A204.1 (cell line): ENCODE data around the gene TBC1D16.
"Not testable (repeated sequence)": the region's sequence is repeated elsewhere in the genome, so short reads cannot be mapped to it uniquely, and the experiment has no call there.

Experiments used
- FAIRE-seq: peaks from 2 replicates; lab custom pipeline; 2012; peaks lifted over from hg19 to GRCh38; lab: Jason Lieb, UNC

TBC1D16 gene

DNA sequence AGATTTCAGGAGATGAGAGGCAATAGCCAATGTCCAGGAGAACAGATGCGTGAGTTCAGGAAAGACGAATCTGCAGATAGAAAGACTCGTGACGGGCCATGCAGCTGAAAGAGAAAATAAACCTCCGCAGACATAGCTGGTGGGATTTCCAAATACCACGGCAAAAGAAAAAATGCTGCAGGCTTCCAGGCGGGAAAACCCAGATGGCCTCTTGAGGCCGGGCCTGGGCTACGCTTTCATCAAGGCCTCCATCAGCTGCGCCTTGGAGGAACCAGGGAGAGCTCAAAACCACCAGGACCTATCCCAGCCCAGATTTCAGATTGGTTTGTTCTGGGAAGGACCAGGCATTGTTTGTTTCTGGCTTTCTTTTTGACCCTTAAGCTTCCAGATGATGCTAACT lies 17.4 kb upstream of the TBC1D16 start:
- FAIRE-seq: no peak

DNA sequence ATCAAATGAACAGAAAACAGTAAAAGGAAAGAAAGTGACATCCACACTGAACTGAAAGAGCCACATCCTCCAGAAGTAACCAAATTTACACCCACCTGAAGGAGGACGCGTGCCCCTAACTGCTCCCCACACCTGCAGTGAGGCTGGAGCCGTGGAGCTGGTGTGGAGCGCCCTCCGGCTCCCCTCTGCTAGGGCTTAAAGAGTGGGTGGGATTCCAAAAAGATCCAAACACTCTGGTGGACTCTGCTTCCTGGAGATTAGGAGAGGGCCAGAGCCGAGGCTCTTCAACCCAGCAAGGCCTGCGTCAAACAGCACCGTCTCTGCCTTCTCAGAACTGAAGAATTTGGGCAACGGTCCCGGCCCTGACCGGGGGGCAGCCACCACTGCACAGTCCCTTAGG lies 16.0 kb upstream of the TBC1D16 start:
- no peak for FAIRE-seq

DNA sequence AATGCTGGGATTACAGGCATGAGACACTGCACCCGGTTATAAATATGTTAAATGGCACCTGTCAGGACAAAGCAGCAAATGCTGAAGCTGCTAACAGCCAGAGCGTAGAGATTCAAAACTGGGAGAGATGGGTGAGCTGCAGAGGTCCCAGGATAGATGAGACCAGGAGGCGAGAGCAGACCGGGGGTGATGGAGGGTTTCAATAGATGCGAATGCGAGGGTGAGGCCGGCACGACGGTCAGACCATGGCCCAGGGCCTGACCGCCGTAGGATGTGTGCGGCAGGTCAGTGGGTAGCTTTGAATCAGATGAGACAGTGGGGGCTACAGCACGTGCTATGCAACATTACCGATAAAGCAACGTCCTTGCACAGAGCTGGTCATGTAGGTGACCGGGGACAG lies 15.0 kb upstream of the TBC1D16 start:
- no peak for FAIRE-seq

DNA sequence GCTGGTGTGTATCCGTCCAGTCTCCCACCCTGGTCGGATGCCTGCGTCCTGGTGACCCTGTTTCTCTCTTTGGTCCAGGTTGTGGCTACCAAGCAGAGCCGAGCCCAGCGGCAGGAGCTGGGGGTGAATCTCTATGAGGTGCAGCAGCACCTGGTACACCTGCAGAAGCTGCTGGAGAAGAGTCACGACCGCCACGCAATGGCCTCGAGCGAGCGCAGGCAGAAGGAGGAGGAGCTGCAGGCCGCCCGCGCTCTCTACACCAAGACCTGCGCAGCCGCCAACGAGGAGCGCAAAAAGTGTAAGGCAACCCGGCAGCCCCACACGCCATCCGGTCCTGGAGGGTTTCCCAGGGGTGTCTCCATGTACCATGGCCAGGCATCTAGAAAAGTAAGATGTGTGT lies 14.3 kb upstream of the TBC1D16 start:
- no peak for FAIRE-seq

DNA sequence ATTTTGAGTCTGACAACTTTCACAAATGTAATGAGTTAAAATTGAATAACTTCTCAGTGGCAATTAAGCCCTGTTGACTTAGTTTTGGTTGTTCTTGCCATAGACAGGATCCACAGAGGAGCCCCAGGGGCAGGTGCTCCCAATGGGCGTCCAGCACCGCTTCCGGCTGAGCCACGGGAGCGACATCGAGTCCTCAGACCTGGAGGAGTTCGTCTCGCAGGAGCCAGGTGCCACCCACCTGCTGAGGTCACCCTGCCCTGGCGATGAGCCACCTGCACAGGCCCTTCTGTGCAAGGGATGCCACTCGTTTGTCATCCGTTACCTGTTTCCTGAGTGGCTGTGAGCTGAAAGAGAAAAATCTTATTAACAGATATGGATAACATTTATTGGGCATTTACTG lies 11.5 kb upstream of the TBC1D16 start:
- FAIRE-seq: no peak

DNA sequence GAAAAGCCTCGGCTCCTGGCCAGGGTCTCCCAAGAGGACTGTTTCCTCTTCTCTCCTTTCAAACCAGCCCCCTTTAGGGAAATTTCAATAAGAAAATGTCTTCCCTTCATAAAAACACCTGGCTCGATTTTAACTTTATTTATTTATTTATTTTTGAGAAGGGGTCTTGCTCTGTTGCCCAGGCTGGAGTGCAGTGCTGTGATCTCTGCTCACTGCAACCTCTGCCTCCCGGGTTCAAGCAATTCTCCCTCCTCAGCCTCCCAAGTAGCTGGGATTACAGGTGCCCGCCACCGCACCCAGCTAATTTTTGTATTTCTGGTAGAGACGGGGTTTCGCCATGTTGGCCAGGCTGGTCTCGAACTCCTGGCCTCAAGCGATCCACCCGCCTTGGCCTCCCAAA lies 11.0 kb upstream of the TBC1D16 start:
- not testable (repeated sequence) for FAIRE-seq

DNA sequence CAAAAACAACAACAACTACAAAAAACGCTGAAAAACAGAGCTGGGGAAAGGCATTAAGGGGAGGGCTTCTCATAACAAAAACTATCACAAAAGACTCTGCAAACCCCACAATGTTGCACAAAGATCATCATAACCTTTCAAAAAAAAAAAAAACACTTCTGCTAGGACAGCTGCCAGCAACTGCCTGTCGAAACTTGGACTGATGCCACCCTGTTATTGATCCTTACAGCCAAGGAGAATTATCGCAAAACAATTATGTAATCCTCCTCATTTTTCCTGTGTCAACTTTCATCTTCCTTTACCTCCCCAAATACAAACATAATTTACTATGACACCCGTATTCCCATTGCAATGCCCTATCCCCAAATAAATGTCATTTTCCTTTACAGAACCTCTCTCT lies 10.0 kb upstream of the TBC1D16 start:
- FAIRE-seq: no peak

DNA sequence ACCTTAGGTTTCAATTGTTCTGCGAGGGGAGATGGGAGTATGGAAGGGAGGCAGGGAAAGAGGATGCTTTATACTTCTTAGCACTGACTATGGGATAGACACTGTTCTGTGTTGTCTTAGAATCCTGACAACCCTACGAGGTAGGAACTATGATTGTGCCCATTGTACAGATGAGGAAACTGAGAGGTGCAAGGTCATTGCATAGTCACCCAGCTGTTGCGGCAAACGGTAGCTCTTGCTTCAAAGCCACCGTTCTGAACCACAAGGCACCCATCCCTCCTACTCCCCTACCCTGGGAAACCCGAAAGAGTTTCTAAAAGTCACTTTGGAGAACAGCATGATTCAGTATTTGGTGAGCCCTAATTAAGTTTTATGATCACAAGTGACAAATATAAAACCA lies 8.3 kb upstream of the TBC1D16 start:
- no peak for FAIRE-seq

DNA sequence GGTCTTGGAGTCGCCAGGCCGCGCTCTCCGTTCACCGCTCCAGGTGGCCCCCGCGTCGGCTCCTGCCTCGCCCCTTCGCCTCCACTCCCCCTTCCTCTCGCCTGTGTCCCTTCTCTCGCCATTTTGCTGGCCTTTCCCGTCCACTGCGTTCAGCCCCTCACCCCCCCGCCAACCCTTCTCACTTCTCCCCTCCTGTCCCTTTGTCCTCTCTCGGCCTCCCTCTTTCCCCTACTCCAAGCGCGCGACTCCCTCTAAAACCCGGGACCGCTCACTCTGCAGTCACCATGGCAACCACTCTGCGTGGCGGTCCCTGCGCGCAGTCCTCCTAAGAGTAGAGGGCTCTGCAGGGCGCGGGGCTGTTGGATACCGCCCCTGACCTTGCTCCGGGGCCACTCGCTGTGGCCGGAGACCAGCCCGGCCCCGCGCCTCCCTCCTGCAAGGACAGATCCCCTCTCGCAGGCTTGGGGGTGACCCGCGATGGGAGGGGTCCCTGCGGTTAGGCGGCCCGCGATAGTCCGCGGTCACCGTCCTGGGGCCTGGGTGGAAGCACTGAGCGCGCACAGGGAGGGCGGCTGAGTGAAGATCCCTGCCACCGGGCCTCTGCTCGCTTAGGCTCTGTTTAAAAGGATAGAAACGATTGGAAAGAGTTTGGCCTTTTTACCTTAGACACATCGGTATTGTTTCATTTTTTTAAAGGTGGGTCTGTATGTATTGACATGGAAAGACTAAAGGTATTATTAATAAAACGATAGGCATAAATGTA lies 1.2 kb upstream of the TBC1D16 start:
- FAIRE-seq: no peak

DNA sequence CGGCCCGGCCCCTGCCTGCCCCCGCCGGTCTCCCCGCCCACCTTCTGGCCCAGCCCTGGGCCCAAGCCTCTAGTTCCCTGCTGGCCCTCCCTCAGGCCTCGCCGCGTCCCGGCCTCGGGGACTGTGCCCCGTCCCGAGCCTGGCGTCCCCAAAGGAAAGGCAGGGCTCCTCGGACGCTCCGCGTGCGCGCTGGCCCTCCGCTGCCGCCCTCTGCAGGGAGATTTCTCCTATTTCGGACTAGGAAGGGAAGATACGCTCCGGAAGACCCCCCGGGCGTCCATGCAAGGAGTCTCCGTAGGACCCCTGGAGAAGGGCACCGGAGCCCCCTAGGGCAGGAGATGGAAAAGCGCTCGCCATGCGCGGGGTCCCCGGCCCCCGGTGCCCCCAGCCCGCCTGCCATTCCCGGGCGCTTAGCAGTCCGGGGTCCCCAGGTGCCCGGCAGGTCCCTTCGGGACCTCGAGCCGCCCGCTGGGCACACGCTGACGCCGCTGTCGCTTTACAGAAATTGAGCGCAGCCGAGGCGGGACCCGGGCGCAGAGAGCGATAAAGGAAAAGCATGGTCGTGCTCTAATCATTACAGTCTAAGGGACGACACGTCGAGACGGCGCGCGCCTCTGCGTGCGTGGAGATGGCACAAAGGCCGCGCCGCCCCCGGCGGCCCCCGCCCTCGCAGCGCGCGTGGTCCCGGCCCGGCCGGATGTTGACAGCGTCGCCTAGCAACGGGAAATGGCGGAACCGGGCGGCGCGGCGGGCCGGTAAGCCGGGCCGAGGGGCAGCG lies 454 bp upstream of the TBC1D16 start, which contains the start of gene CCDC40:
TSS of gene CCDC40 (plus strand) at position 706 of the 778 bp plus-strand sequence. CDS start at position 727, 21 bp downstream.
- no peak for FAIRE-seq

DNA sequence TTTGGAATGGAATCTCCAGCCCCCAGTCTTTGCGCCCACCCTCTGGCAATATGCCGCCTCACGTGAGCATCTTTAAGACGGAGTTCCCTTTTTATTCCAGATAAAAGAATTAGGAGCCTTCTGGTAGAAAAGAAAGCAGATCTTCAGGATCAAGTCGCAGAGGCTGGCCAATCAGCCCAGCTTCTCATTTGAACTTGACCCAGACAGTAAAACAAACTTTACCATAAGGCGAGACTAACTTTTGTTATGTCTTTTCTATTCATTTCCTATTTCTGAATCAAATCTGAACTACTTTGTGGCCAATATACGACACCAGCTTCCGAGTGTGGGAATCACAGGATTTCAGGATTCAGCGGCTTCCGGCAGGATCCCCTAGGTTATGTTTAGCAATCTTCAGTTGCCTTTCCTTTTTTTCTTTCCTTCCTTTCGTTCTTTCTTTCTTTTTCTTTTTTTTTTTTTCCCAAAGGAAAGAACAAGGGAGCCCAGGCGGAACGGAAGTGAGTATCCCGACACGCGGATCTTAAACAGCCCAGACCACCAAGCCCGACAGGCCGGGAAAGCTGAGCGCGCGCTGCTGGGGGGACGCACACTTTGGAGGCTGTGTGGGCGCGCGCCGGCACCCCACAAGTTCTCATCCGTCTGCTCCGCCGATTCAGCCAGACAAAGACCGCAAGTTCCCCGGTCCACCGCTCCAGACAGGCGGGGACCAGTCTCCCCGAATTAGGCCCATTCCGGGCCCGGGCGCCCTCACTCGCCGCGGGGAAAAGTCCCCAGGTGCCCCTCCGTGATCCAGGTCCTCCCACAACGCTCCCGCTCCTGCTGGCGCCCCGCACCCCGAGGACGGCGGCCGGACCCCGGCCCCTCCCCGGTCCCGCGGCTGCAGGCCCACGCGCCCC lies 633 bp downstream of the TBC1D16 start:
- no peak for FAIRE-seq

DNA sequence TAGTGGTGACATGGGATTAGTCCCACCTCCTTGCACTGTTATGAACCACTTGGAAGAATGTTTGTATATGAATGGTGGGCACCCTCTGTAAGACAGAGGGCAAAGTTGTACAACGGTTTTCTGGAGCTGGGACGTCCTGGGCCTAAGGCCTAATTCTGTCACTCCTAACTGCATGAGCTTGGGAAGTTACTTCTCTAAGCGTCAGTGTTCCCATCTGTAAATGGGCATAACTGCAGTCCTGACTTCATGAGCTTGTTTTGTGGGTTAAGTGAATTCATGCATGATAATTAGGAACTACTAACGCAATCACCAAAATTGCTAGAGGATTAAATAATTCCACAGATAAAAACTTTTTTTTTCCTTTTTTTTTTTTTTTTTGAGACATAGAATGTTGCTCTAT lies 1.8 kb downstream of the TBC1D16 start:
- FAIRE-seq: no peak

DNA sequence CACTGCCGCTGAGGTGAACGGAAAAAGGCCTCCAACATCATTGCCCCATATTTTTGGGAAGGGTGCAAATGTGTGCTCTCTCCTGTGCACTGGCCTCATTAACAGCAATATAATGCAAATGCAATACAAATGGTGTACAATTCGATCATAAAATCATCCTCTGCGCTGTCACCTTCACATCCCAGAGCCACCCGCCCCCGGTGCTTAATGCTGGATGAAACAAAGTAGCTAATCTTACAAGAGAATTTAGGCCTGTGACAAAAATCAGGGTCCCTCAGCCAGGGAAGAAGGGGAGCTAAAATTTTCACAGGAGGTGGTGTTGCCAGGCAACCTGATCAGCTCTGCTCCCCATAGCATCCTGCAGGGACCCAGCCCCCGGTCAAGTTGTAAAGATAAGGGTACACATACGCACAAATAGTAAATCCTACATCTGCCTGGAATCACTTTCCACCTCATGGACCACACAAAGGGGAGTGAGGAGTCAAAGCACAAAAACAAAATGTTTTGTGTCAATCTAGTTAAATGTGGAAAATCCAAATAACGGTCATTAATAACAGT lies 3.0 kb downstream of the TBC1D16 start:
- FAIRE-seq: no peak

DNA sequence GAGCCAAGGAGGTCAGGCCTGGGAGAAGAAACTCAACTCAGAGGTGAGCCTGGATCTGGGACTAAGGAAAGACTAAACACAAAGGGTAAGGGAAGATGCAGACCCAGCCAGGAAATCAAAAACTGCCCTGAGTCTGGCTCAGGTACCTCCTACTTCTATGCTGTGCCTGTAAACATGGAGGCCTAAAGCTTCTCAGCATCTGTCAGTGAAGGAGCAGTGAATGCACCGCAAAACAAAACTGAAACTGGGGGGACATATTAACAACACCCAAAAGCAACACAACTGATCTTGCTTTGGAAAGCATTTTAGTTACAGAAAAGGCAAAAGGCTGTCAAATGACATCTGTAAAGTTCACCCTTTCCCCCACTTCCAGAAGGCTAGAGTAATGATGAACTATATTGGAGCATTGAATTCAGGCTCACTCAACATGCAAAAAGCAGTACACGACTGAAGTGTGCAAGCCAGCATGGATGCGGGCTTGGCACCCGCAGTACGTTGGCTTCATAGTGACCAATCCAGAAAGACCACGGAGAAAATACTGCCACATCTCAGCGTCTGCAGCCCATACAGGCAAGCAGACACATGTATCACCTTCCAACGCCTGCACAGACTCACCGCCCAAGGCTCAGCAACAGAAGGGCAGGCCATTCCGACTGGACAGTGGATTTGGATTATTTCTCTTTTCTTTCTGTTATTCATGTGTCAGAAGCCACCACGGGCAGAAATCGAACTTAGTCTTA lies 3.8 kb downstream of the TBC1D16 start:
- FAIRE-seq: no peak

DNA sequence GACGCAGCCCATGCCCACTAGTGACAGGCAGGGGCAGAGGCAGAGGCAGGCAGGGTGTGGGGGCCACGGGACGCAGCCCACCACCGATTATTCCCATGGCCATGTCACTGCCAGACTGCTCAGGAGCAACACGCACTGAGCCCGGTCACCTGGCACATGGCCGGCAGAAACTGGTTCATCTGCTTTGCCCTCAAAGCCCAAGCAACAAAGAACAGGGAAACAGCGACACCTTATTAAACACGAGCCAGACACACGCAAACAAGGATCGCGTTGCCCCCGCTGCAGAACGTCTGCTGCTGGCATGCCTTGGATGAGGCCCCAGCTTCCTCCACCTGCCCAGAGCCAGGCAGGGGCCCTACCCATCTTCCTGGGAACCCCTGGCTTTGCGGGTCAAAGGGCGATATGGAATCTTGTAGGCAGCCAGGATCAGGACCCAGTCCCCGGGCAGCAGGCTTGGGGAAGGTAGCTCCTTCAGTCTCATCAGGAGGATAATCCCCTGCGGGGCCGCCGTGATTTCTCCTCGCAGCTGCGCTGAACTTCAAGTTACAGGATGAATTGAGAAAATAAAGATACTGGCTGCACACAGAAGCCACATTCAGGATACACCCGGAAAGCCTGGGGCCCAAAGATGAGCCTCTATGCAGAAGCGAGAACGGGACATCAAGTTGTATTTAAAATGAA lies 4.8 kb downstream of the TBC1D16 start:
- FAIRE-seq: no peak

DNA sequence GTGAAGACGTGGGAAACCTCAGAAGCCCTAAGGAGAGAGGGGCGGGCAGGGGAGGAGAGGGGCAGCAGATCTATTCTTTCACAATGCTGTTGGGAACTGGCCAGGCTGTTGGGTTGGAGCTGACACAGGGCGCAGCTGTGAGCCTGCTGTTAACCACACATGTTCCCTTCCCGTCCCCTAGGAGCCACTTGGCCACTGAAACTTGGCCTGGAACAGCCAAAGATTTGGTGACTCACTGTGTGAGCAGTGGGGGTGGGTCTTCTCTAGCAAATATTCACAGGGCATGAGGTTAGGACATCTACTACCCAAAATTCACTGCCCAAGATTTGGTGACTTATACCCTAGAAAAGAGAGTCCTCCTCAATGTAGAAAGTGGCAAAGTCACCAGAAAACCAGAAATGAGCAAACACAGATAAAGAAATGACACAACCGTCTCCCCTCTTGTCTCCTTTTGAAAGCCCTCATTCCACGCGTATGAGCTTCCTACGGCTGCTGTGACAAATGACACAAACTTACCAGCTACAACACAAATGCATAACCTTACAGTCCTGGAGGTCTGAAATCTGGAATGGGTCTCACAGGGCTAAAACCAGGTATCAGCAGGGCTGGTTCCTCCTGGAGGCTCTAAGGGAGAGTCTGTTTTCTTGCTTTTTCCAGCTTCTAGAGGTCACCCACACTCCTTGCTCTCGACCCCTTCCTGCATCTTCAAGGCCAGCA lies 6.3 kb downstream of the TBC1D16 start:
- no peak for FAIRE-seq

DNA sequence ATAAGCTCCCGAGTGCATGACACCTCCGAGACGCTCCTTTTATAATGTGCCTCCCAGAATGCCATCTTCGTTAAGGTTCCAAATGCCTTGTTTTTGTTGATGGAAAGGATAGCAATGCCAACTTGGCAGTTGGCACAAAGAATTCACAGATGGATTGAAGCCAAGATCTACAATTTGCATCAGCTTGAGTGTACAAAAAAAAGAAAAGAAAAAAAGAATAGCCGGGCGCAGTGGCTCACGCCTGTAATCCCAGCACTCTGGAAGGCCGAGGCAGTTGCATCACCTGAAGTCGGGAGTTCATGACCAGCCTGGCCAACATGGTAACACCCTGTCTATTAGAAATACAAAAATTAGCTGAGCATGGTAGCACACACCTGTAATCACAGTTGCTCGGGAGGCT lies 7.6 kb downstream of the TBC1D16 start:
- FAIRE-seq: no peak

DNA sequence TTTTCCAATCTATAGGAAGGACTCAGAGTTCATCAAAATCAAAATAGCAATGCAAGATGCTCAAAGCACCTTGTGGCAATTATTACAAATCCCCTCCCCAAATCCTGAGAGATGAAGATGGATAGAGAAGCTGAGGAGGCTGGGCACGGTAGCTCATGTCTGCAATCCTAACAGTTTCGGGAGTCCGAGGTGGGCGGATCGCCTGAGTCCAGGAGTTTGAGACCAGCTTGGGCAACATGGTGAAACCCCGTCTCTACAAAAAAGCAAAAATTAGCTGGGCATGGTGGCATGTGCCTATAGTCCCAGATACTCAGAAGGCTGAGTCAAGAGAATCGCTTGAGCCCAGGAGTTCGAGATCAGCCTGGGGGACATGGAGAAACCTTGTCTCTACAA lies 8.6 kb downstream of the TBC1D16 start:
- FAIRE-seq: no peak

DNA sequence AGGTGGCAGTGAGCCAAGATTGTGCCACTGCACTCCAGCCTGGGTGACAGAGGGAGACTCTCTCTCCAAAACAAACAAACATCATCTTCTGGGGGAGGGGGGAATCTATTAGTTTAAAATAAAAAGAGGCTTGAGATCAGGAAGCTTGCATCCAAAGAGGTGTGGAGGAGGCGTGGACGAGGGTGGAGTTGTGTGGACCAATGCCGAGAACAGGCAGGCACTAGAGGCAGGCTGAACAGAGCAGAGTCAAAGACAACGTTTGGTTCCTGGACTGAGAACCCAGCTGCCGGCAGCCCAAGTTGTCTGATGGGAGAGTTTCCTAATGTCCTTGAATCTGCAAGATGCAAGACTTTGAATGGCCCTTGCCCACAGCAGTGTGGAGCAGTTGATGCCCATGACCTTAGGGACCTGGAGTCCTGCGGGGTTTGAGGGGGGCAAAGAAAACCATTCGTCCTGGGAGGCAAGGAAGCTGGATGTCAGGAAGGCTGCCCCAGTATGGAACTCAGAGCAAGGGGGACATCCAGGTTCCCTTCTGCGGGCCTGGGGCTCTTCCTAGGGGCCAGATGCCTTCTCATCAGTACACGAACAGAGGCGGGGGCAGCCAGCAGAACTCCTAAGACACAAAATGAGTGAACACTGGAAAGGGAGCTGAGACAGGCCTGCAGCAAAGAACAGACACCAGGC lies 9.2 kb downstream of the TBC1D16 start:
- no peak for FAIRE-seq

DNA sequence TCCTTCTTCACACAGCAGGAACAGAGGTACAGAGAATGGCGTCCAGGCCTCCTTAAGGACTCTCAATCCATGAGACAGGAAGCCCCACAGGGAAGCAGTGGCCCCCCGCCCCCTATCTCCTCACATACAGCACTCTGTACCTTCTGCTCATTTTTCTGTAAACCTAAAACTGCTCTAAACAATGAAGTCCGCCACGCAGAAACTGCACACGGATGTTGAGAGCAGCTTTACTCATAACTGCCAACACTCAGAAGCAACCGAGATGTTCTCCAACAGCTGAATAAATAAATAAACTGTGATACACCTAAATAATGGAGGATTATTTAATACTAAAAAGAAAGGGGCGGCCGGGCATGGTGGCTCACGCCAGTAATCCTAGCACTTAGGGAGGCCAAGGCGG lies 9.9 kb downstream of the TBC1D16 start:
- no peak for FAIRE-seq
